ENCODE results near the gene CNIH2. TPM values are rescaled to one million over a fixed set of nuclear protein-coding genes. Genes with fewer than 3 reads are reported as not detected.

Gene CNIH2
- total and polyA plus RNA-seq, 2 of the 8 experiments (the other 6 are each of a cell fraction or from before 2014, with no cell fraction given) = 12.5 to 15.8 TPM

- H4K20me1 ChIP-seq (replicated peaks in 1 of 2; ENCODE audit: control insufficient read depth in 1 of 2, insufficient read depth in 2 of 2, low read length in 2 of 2) = peaks cover 9 to 26% of the 10 kb centered on the region in 2 experiments
- DNase-seq (ENCODE audit: low read depth in 1 of 2, low spot score in 2 of 2) (peak; percentile 93 to 100), FAIRE-seq (peak; percentile 71)
- WGBS, 2 experiments (ENCODE audit: extremely low coverage in 1 of 2, insufficient coverage in 1 of 2, insufficient read length in 1 of 2, insufficient replicate concordance in 2 of 2, low coverage in 1 of 2, low lambda C conversion rate in 2 of 2, missing lambda C conversion rate in 1 of 2) = 26% methylated on average over 28 of the region's 35 CpGs; no CpG with 5 or more reads in 1 of the 2 experiments
- H2BK120ac ChIP-seq (replicated peaks; ENCODE audit: low read depth, low read length) = no peak overlapping the region
- no peak overlapping the region; a peak in 2 of 8 replicates for H3K4me3 ChIP-seq (ENCODE audit: extremely low read depth in 1 of 4, insufficient read depth in 2 of 4, low read depth in 3 of 4, low read length in 4 of 4)
- H3K36me3 ChIP-seq (ENCODE audit: control insufficient read depth in 2 of 4, insufficient read depth in 4 of 4, low read length in 3 of 4) = peaks cover 0 to 2% (median 0%) of the 10 kb centered on the region in 4 experiments; a peak in 1 of 8 replicates
- peaks cover 0 to 16% (median 13%) of the 10 kb centered on the region in 4 experiments; a peak in 5 of 7 replicates for H3K4me1 ChIP-seq (replicated peaks in 1 of 4; ENCODE audit: control insufficient read depth in 3 of 4, insufficient read depth in 4 of 4, low read length in 3 of 4)
- H2BK15ac ChIP-seq (ENCODE audit: low read length) = no peak overlapping the region
- no peak overlapping the region for H4K91ac ChIP-seq (replicated peaks; ENCODE audit: insufficient read length, low read length)
- H3K27ac ChIP-seq (ENCODE audit: low read depth, low read length) = no peak overlapping the region; the same call in 1 of the 2 replicates
- H3K79me1 ChIP-seq (ENCODE audit: low read depth, low read length) = peaks cover 5% of the 10 kb centered on the region
- no peak overlapping the region for H3K4ac ChIP-seq (replicated peaks; ENCODE audit: insufficient read length, low read depth, low read length)
- no peak overlapping the region for H2AFZ ChIP-seq (ENCODE audit: low read length)
- H3K9ac ChIP-seq (replicated peaks in 1 of 4; ENCODE audit: extremely low read depth in 1 of 4, low read depth in 3 of 4, low read length in 3 of 4) = no peak overlapping the region
- H4K5ac ChIP-seq (ENCODE audit: insufficient read length, low read depth, low read length) = no peak overlapping the region
- no peaks in the 10 kb centered on the region for H3K9me3 ChIP-seq (ENCODE audit: insufficient read depth in 2 of 2, low read depth in 1 of 2, low read length in 1 of 2)
- H3K56ac ChIP-seq (replicated peaks; ENCODE audit: insufficient read length, low read depth, low read length) = no peak overlapping the region
- no peak overlapping the region for H3K18ac ChIP-seq (ENCODE audit: extremely low read depth, low read length)
- H3K23me2 ChIP-seq (ENCODE audit: low read depth, low read length) = peaks cover 1% of the 10 kb centered on the region; the same call in 1 of the 2 replicates
- H4K8ac ChIP-seq (ENCODE audit: extremely low read depth, insufficient read depth, low read length) = no peak overlapping the region
- H3K27me3 ChIP-seq (replicated peaks in 1 of 4; ENCODE audit: control insufficient read depth in 3 of 4, extremely low read depth in 1 of 4, insufficient read depth in 3 of 4, low read length in 3 of 4) = peaks cover 0 to 4% (median under 1%) of the 10 kb centered on the region in 4 experiments; a peak in 2 of 7 replicates
- peaks cover 0 to 1% of the 10 kb centered on the region in 2 experiments; a peak in 1 of 4 replicates for H3K79me2 ChIP-seq (ENCODE audit: control insufficient read depth in 1 of 2, insufficient read depth in 2 of 2, low read length in 2 of 2)
- ChIA-PET POLR2A (ENCODE audit: partially characterized antibody) (interaction anchor here (0.7 to 7.9 kb wide), 13 partner anchors 9 to 81 kb away, joined by 3 to 125 read pairs (median 4); partner anchors contain the start of genes B4GAT1, BRMS1, RAB1B and TMEM151A), CTCF (ENCODE audit: partially characterized antibody) (interaction anchor here (0.6 to 5.2 kb wide), 26 partner anchors 8 to 1434 kb away, joined by 3 to 48 read pairs (median 4); partner anchors contain the start of genes RAB1B, RIN1 and TMEM151A)
- no peak overlapping the region for H2AK5ac ChIP-seq (ENCODE audit: low read depth, low read length)
- no peak overlapping the region for H2BK12ac ChIP-seq (ENCODE audit: low read depth, low read length)
- H3K4me2 ChIP-seq (ENCODE audit: insufficient read depth in 1 of 2, low read depth in 2 of 2, low read length in 2 of 2) = peak overlapping the region in 1 of 2 experiments; percentile 47; a peak in 1 of 4 replicates
- no peak overlapping the region for H2BK20ac ChIP-seq (ENCODE audit: low read length)
- no peak overlapping the region for H3K23ac ChIP-seq (ENCODE audit: insufficient read length)
- H2BK5ac ChIP-seq (ENCODE audit: low read depth, low read length) = no peak overlapping the region
- H3K14ac ChIP-seq (ENCODE audit: insufficient read length) = no peak overlapping the region
Measured at GRCh38 chr11:66282468-66283455, 4.8 kb downstream of the CNIH2 start.

All from H1 (cell line).